SU-DHL-6 (cell line): ENCODE measurements around the gene SPRED1.

ENCODE experiments used
- EZH2phosphoT487 ChIP-seq: fragments of 200-600 bp; sonication (generic), shearing (Covaris generic); conservative IDR thresholded peaks from 2 replicates; pipeline ENCODE4 v1.6.1; 2018; ENCODE audit warnings: mild to moderate bottlenecking, antibody characterized with exemption, low read length, moderate library complexity, mixed read lengths
- TF ChIP-seq, protein P1 (sequence below): fragments of 200-600 bp; sonication (generic); IDR thresholded peaks from one replicate; pipeline ENCODE4 v1.5.1; 2017; ENCODE audit warnings: antibody characterized with exemption, mild to moderate bottlenecking, low read length, moderate library complexity; ENCODE audit not compliant: insufficient read depth, poor library complexity, severe bottlenecking

DNA sequence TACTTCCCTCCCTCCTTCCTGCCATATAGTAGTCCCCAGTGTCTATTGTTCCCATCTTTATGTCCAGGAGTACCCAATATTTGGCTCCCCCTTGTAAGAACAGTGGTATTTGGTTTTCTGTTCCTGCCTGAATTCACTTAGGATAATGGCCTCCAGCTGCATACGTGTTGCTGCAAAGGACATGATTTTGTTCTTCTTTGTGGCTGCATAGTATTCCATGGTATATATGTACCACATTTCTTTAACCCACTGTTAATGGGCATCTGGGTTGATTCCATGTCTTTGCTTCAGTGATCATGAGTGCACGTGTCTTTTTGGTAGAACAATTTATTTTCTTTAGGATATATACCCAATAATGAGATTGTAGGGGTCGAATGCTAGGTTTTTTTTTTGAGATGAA, 19.3 kb downstream of the SPRED1 start:
- TF ChIP-seq, protein P1, sequence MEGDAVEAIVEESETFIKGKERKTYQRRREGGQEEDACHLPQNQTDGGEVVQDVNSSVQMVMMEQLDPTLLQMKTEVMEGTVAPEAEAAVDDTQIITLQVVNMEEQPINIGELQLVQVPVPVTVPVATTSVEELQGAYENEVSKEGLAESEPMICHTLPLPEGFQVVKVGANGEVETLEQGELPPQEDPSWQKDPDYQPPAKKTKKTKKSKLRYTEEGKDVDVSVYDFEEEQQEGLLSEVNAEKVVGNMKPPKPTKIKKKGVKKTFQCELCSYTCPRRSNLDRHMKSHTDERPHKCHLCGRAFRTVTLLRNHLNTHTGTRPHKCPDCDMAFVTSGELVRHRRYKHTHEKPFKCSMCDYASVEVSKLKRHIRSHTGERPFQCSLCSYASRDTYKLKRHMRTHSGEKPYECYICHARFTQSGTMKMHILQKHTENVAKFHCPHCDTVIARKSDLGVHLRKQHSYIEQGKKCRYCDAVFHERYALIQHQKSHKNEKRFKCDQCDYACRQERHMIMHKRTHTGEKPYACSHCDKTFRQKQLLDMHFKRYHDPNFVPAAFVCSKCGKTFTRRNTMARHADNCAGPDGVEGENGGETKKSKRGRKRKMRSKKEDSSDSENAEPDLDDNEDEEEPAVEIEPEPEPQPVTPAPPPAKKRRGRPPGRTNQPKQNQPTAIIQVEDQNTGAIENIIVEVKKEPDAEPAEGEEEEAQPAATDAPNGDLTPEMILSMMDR: no peak
- TF ChIP-seq EZH2phosphoT487: no peak
